RWPE2 (cell line): ENCODE measurements around the gene SHROOM2.
A peak's percentile ranks its signal among the peaks of the same experiment; 100 is the strongest.

Experiments
- ATAC-seq: fragments of 200-7000 bp; cut with Tn5 transposase; 3 replicates; pipeline ENCODE4 v1.9.1; 2021; ENCODE audit warnings: low read depth
- DNase-seq: peaks from one replicate; pipeline ENCODE4 v3.0.0-alpha.2; 2020; ENCODE audit warnings: low spot score
- H3K27ac ChIP-seq: fragments of 450-650 bp; 2 replicates; pipeline ENCODE4 v1.5.1; 2017; ENCODE audit warnings: mild to moderate bottlenecking; ENCODE audit not compliant: poor library complexity, severe bottlenecking
- H3K27me3 ChIP-seq: fragments of 250-450 bp; sonication (Bioruptor Pico); 2 replicates; pipeline ENCODE4 v1.5.1; 2021; ENCODE audit warnings: mild to moderate bottlenecking, moderate library complexity; ENCODE audit not compliant: insufficient read depth, poor library complexity, severe bottlenecking
- H3K36me3 ChIP-seq: fragments of 250-450 bp; sonication (Bioruptor Pico); 2 replicates; pipeline ENCODE4 v1.5.1; 2020; ENCODE audit warnings: low read depth, mild to moderate bottlenecking, moderate library complexity
- H3K4me1 ChIP-seq: fragments of 250-450 bp; sonication (Bioruptor Pico); 2 replicates; pipeline ENCODE4 v1.5.1; 2021; ENCODE audit warnings: mild to moderate bottlenecking, moderate library complexity; ENCODE audit not compliant: insufficient read depth, poor library complexity, severe bottlenecking
- H3K4me3 ChIP-seq: fragments of 250-450 bp; sonication (Bioruptor Pico); 2 replicates; pipeline ENCODE4 v1.5.1; 2021; ENCODE audit warnings: mild to moderate bottlenecking, moderate library complexity; ENCODE audit not compliant: severe bottlenecking
- H3K9me3 ChIP-seq: fragments of 250-450 bp; sonication (Bioruptor Pico); 2 replicates; pipeline ENCODE4 v1.5.1; 2021; ENCODE audit warnings: mild to moderate bottlenecking, moderate library complexity; ENCODE audit not compliant: severe bottlenecking
- TF ChIP-seq, protein P1 (sequence below): fragments of 450-650 bp; IDR thresholded peaks from one replicate; pipeline ENCODE4 v1.5.1; 2017; ENCODE audit warnings: mild to moderate bottlenecking, moderate library complexity; ENCODE audit not compliant: poor library complexity, severe bottlenecking

Gene SHROOM2

GRCh38 chrX:9829308-9830267 lies 43.4 kb downstream of the SHROOM2 start:
- Histone ChIP-seq H3K4me3 (no peak overlapping the region), H3K9me3 (no peaks in the 10 kb centered on the region), H3K4me1 (peaks cover 9% of the 10 kb centered on the region), H3K36me3 (no peaks in the 10 kb centered on the region), H3K27ac (peak overlapping the region; percentile 86), H3K27me3 (no peaks in the 10 kb centered on the region)
- TF ChIP-seq, protein P1, sequence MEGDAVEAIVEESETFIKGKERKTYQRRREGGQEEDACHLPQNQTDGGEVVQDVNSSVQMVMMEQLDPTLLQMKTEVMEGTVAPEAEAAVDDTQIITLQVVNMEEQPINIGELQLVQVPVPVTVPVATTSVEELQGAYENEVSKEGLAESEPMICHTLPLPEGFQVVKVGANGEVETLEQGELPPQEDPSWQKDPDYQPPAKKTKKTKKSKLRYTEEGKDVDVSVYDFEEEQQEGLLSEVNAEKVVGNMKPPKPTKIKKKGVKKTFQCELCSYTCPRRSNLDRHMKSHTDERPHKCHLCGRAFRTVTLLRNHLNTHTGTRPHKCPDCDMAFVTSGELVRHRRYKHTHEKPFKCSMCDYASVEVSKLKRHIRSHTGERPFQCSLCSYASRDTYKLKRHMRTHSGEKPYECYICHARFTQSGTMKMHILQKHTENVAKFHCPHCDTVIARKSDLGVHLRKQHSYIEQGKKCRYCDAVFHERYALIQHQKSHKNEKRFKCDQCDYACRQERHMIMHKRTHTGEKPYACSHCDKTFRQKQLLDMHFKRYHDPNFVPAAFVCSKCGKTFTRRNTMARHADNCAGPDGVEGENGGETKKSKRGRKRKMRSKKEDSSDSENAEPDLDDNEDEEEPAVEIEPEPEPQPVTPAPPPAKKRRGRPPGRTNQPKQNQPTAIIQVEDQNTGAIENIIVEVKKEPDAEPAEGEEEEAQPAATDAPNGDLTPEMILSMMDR: peak; percentile 32
- peak; percentile 60 for DNase-seq
- ATAC-seq: peak; percentile 96

DNA sequence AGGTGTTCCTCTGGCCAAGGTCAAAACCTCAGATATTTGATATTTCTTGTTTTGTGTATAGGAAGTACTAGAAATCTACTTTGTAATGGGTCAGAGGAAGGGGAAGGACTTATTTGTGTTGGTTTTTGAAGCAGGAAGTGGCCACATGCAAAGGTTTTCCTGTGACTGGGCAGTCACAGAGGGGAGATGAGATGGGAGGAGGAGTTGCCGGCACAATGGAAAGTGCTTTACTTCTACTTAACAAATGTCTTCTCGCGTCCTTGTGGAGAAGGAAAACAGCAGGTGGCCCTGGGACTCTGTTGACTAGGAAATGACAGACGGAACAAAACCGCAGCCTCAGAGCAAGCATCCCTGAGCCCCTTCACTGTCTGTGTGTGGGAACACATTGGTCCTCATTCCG lies 46.6 kb downstream of the SHROOM2 start:
- no peaks in the 10 kb centered on the region for H3K9me3 ChIP-seq
- TF ChIP-seq, protein P1: no peak
- H3K36me3 ChIP-seq: no peaks in the 10 kb centered on the region
- peaks cover 9% of the 10 kb centered on the region for H3K4me1 ChIP-seq
- no peaks in the 10 kb centered on the region for H3K27me3 ChIP-seq
- no peak for DNase-seq
- no peak overlapping the region for H3K4me3 ChIP-seq
- H3K27ac ChIP-seq: no peak overlapping the region
- ATAC-seq: no peak

GRCh38 chrX:9835585-9836210 lies 49.5 kb downstream of the SHROOM2 start:
- Histone ChIP-seq H3K36me3 (no peaks in the 10 kb centered on the region), H3K4me3 (no peak overlapping the region), H3K4me1 (no peaks in the 10 kb centered on the region), H3K9me3 (no peaks in the 10 kb centered on the region), H3K27me3 (no peaks in the 10 kb centered on the region), H3K27ac (no peak overlapping the region)
- TF ChIP-seq, protein P1: no peak
- DNase-seq (no peak), ATAC-seq (no peak)

DNA sequence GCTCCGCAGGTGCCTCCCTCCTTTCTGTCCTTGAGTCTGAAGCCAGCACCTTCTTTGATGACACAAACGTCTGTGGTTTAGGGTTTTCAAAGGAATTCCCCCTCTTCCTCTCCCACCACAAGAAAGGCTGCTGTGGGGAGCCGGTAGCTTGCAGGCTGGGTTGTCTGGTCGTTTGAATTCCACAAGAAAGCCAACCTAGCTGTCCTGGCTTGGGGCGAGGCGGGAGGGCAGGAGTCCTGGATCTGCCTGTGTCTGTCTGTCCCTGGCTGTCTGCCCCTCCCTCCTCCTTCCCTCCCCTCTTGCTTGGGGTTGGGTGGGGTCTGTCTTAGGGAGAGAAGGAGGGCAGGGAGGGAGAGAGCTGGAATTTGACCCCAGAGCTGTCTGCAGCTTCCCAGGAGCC lies 56.3 kb downstream of the SHROOM2 start:
- peak overlapping the region; percentile 49 for H3K27ac ChIP-seq
- DNase-seq (no peak), ATAC-seq (no peak; the same call in 2 of the 3 replicates)

More for the DNA sequence above, 56.3 kb downstream of the SHROOM2 start:
- no peaks in the 10 kb centered on the region for H3K9me3 ChIP-seq
- H3K27me3 ChIP-seq: no peaks in the 10 kb centered on the region
- no peak overlapping the region for H3K4me3 ChIP-seq
- no peaks in the 10 kb centered on the region for H3K36me3 ChIP-seq
- TF ChIP-seq, protein P1: no peak
- H3K4me1 ChIP-seq: peaks cover 13% of the 10 kb centered on the region
